ENCODE measurements around the gene LMBRD1.

DNA sequence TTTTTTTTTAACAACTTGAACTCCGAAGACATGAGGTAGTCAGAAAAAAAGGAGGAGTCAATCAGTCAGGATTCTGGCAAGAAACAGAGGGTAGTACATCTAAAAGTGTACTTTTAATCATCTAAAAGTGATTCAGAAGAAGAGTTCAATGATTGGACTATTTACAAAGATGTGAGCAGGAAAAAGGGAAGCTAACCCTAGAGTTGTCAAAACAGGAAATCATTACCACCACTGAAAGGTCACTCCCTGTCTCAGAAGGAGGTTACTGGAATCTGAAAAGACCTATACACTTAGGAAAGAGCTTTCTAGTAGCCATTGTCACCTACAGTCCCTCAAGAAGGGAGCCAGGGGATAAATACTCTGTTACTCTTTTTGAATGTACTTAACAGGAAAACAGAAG is 16.7 kb upstream of the LMBRD1 start:
- TF ChIP-seq, protein P1, sequence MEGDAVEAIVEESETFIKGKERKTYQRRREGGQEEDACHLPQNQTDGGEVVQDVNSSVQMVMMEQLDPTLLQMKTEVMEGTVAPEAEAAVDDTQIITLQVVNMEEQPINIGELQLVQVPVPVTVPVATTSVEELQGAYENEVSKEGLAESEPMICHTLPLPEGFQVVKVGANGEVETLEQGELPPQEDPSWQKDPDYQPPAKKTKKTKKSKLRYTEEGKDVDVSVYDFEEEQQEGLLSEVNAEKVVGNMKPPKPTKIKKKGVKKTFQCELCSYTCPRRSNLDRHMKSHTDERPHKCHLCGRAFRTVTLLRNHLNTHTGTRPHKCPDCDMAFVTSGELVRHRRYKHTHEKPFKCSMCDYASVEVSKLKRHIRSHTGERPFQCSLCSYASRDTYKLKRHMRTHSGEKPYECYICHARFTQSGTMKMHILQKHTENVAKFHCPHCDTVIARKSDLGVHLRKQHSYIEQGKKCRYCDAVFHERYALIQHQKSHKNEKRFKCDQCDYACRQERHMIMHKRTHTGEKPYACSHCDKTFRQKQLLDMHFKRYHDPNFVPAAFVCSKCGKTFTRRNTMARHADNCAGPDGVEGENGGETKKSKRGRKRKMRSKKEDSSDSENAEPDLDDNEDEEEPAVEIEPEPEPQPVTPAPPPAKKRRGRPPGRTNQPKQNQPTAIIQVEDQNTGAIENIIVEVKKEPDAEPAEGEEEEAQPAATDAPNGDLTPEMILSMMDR (conservative IDR thresholded peaks at IDR 0.05; ENCODE audit: low read length), result no peak
- TF ChIP-seq EZH2phosphoT487 (IDR thresholded peaks at IDR 0.05; ENCODE audit: borderline replicate concordance), result no peak
